ENCODE data around the gene COA5. TPM values are rescaled to one million over a fixed set of nuclear protein-coding genes. Genes with fewer than 3 reads are reported as not detected.

COA5 gene
- total RNA-seq, 1 experiment from 2014 or later: 23.7 TPM

- no peak for DNase-seq (ENCODE audit: low spot score)
- Histone ChIP-seq H3K27me3 (replicated peaks; ENCODE audit: insufficient read depth, low read depth, low read length, poor library complexity) (no peaks in the 10 kb centered on the region), H3K4me1 (ENCODE audit: insufficient read depth, low read length, poor library complexity, severe bottlenecking) (no peaks in the 10 kb centered on the region), H3K27ac (ENCODE audit: low read depth, low read length, poor library complexity, severe bottlenecking) (no peak overlapping the region), H3K36me3 (ENCODE audit: insufficient read depth, low read length, poor library complexity, severe bottlenecking) (peaks cover 12% of the 10 kb centered on the region), H3K4me3 (ENCODE audit: low read depth, low read length, poor library complexity, severe bottlenecking) (no peak overlapping the region), H3K9me3 (ENCODE audit: low read depth, low read length, poor library complexity, severe bottlenecking) (no peaks in the 10 kb centered on the region)
- ChIA-PET CTCF (no interaction called here), POLR2A (ENCODE audit: low non-redundant PET) (no interaction called here)
- no TSS peak for BruUV-seq (replicated peaks)
- TF ChIP-seq EZH2 (IDR thresholded peaks at IDR 0.05; ENCODE audit: borderline replicate concordance, low read depth, low read length, poor library complexity, severe bottlenecking) (no peak), CTCF (conservative IDR thresholded peaks at IDR 0.05; ENCODE audit: low read depth, low read length) (no peak)
- intact Hi-C loops (cut with micrococcal nuclease; ENCODE audit: unreplicated experiment): no loop called here
Measured at GRCh38 chr2:98552499-98553179, 55.7 kb downstream of the COA5 start.

- intact Hi-C loops (cut with micrococcal nuclease; ENCODE audit: unreplicated experiment): no loop called here
- H3K4me3 ChIP-seq (ENCODE audit: low read depth, low read length, poor library complexity, severe bottlenecking): no peak overlapping the region
- DNase-seq (ENCODE audit: low spot score): no peak
- TF ChIP-seq CTCF (conservative IDR thresholded peaks at IDR 0.05; ENCODE audit: low read depth, low read length) (no peak), EZH2 (IDR thresholded peaks at IDR 0.05; ENCODE audit: borderline replicate concordance, low read depth, low read length, poor library complexity, severe bottlenecking) (no peak)
- CTCF ChIA-PET: no interaction called here
- POLR2A ChIA-PET (ENCODE audit: low non-redundant PET): no interaction called here
- no peak overlapping the region for H3K27ac ChIP-seq (ENCODE audit: low read depth, low read length, poor library complexity, severe bottlenecking)
- H3K4me1 ChIP-seq (ENCODE audit: insufficient read depth, low read length, poor library complexity, severe bottlenecking): no peaks in the 10 kb centered on the region
- H3K36me3 ChIP-seq (ENCODE audit: insufficient read depth, low read length, poor library complexity, severe bottlenecking): peaks cover 17% of the 10 kb centered on the region
- no peaks in the 10 kb centered on the region for H3K9me3 ChIP-seq (ENCODE audit: low read depth, low read length, poor library complexity, severe bottlenecking)
- no TSS peak for BruUV-seq (replicated peaks)
- no peaks in the 10 kb centered on the region for H3K27me3 ChIP-seq (replicated peaks; ENCODE audit: insufficient read depth, low read depth, low read length, poor library complexity)
Measured at GRCh38 chr2:98551316-98551715, 57.0 kb downstream of the COA5 start.

GRCh38 chr2:98550165-98550564 lies 58.1 kb downstream of the COA5 start:
- peaks cover 19% of the 10 kb centered on the region for H3K36me3 ChIP-seq (ENCODE audit: insufficient read depth, low read length, poor library complexity, severe bottlenecking)
- H3K27me3 ChIP-seq (replicated peaks; ENCODE audit: insufficient read depth, low read depth, low read length, poor library complexity): no peaks in the 10 kb centered on the region
- DNase-seq (ENCODE audit: low spot score): no peak
- TF ChIP-seq CTCF (conservative IDR thresholded peaks at IDR 0.05; ENCODE audit: low read depth, low read length) (no peak), EZH2 (IDR thresholded peaks at IDR 0.05; ENCODE audit: borderline replicate concordance, low read depth, low read length, poor library complexity, severe bottlenecking) (no peak)
- H3K27ac ChIP-seq (ENCODE audit: low read depth, low read length, poor library complexity, severe bottlenecking): no peak overlapping the region
- no peaks in the 10 kb centered on the region for H3K9me3 ChIP-seq (ENCODE audit: low read depth, low read length, poor library complexity, severe bottlenecking)
- no peaks in the 10 kb centered on the region for H3K4me1 ChIP-seq (ENCODE audit: insufficient read depth, low read length, poor library complexity, severe bottlenecking)
- intact Hi-C loops (cut with micrococcal nuclease; ENCODE audit: unreplicated experiment): no loop called here
- H3K4me3 ChIP-seq (ENCODE audit: low read depth, low read length, poor library complexity, severe bottlenecking): no peak overlapping the region
- ChIA-PET CTCF (no interaction called here), POLR2A (ENCODE audit: low non-redundant PET) (no interaction called here)
- BruUV-seq (replicated peaks): no TSS peak

Other genes starting within 250 kb of the COA5 start
- gene INPP4A, start 163.7 kb downstream of the COA5 start, total RNA-seq (2021): 33.5 and 39.9 TPM in 2 replicates
- 30.4 and 32.5 TPM in 2 replicates for gene UNC50, start 77 bp upstream of the COA5 start, total RNA-seq (2021)
- gene MGAT4A, start 122.6 kb upstream of the COA5 start, total RNA-seq (2021): 0.09 and 0.39 TPM in 2 replicates

Measured in A673 (cell line).